A549 treated with Hydrocortisone at 1 μM for 4 hours (cell line): Measurements from ENCODE around the gene GGT1. TPM values are rescaled to one million over a fixed set of nuclear protein-coding genes. Genes with fewer than 3 reads are reported as not detected.

ENCODE experiments used
- total RNA-seq: library from RNA; stranded (reverse); fragments of 200-300 nt; extraction: Qiagen RNA extraction; gene quantifications from 5 replicates; pipeline ENCODE4 v1.2.3, GENCODE V29; 2022

GGT1 gene
- 94.2 to 106 TPM (median 96.3 TPM) in 5 replicates for total RNA-seq

DNA sequence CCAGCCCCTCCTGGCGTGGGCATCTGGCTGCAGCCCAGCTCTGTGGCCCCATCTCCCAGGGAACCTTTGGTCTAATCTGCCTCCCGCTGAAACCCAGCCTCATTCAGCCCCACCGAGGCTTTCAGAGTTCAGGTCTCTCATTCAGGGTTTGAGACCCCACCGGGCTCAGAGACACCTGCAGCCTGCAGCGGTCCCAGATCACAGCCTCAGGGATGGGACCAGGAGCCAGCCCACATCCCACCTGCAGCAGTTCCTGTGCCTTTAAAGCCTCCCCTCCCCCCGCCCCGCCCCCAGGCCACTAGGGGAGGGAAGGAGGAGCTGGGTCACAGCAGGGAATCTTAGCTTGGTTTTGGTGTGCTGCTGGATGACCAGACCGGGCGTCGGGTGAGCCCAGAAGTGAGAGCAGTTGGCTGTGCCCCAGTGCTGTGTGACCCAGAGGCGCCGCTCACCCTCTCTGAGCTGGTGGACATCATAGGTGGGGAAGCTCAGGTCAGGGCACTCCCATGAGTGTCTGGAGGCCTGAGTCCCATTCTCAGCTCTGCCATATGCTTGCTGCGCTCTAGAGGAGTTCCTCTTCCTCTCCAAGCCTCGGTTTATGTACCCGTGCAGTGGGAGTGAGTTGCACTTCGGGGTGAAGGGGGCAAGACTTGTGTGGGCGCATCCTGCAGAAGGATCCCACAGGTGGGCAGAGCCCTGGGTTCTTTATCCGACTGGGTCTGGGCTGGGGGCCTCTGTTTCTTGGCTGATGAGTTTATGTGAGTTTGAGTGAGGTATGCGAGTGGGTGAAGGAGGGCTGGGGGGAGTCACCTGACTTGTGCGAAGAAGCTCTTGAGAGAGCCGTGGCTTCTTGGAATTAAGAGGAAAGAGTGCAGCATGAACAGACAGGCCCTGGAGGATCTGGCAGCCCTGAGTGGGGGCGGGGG, at the start of gene GGT1:
Gene GGT1, plus strand, starts transcription at position 347 of the 923 bp plus-strand sequence. CDS start 7,889 bp downstream, outside the sequence.

GRCh38 chr22:24554313-24555164, 48.5 kb upstream of the GGT1 start, which contains the start of gene GUCD1:
Gene GUCD1, minus strand, starts transcription at chr22:24555138. Its CDS starts 147 bp downstream, at chr22:24554991.

GRCh38 chr22:24555165-24556039, 47.6 kb upstream of the GGT1 start, which contains the start of gene SNRPD3:
Gene SNRPD3, plus strand, starts transcription at chr22:24555999. Its CDS starts 1,676 bp downstream, at chr22:24557675.

GRCh38 chr22:24592851-24593558, 10.0 kb upstream of the GGT1 start, which contains the start of gene LRRC75B:
Gene LRRC75B, minus strand, starts transcription at chr22:24593073. Its CDS starts 34 bp downstream, at chr22:24593039.

Other genes with a start within 250 kb of the GGT1 start
- 0.47 to 1.2 TPM (median 0.84 TPM) in 5 replicates for gene ADORA2A, start 175.6 kb upstream of the GGT1 start, total RNA-seq
- not detected in 5 replicates for gene UPB1, start 107.9 kb upstream of the GGT1 start, total RNA-seq
- 45.9 to 55.0 TPM (median 47.7 TPM) in 5 replicates for gene GUCD1, start 48.1 kb upstream of the GGT1 start, total RNA-seq
- 139 to 210 TPM (median 147 TPM) in 5 replicates for gene SNRPD3, start 47.2 kb upstream of the GGT1 start, total RNA-seq
- gene LRRC75B, start 10.1 kb upstream of the GGT1 start, total RNA-seq: 5.2 to 8.9 TPM (median 8.1 TPM) in 5 replicates
- not detected in 5 replicates for gene PIWIL3, start 171.5 kb downstream of the GGT1 start, total RNA-seq
- 0.31 to 0.84 TPM (median 0.39 TPM) in 5 replicates for gene SGSM1, start 203.0 kb downstream of the GGT1 start, total RNA-seq